CD4-positive, alpha-beta T cell (primary cell): ENCODE results near the gene WDR76. TPM values are rescaled to one million over a fixed set of nuclear protein-coding genes. Genes with fewer than 3 reads are reported as not detected.

Source experiments
- ATAC-seq: fragments of 200-7000 bp; cut with Tn5 transposase; one replicate; pipeline ENCODE4 v1.10.0; 2022; ENCODE audit warnings: mild to moderate bottlenecking; ENCODE audit not compliant: poor library complexity
- CTCF ChIA-PET: fragments of 350-600 bp; sonication (Branson Sonifier 250); formaldehyde crosslinking; loops from one replicate; lab custom pipeline; 2021; ENCODE audit warnings: antibody characterized with exemption, inconsistent platforms; lab: Charles Lee
- POLR2A ChIA-PET: fragments of 350-600 bp; sonication (Branson Sonifier 250); formaldehyde crosslinking; loops from one replicate; lab custom pipeline; 2021; ENCODE audit warnings: antibody characterized with exemption, inconsistent platforms; lab: Charles Lee
- DNase-seq, 14 experiments: peaks; one replicate each; pipeline ENCODE4 v3.0.0-alpha.2; 2013 to 2020; ENCODE audit warnings: mixed read lengths in 2 of 14
- H3K27ac ChIP-seq, 2 donors: one replicate each; pipeline versions ENCODE4 v1.5.1 to v1.7.0; 2013; ENCODE audit warnings: low read length in 2 of 2, low read depth in 1 of 2, mild to moderate bottlenecking in 1 of 2
- H3K27me3 ChIP-seq, 2 experiments: 1 replicate in 1 of 2; 2 replicates in 1 of 2; pipeline versions ENCODE4 v1.6.1 to v1.7.0; 2013; ENCODE audit warnings: low read length in 2 of 2, control low read depth in 1 of 2, mild to moderate bottlenecking in 1 of 2, moderate library complexity in 1 of 2; ENCODE audit not compliant: insufficient read depth in 2 of 2, control insufficient read depth in 1 of 2
- H3K36me3 ChIP-seq: one replicate; pipeline ENCODE4 v1.6.1; 2013; ENCODE audit warnings: low read length, control low read depth; ENCODE audit not compliant: insufficient read depth
- H3K4me1 ChIP-seq: one replicate; pipeline ENCODE4 v1.6.1; 2013; ENCODE audit warnings: low read length, control low read depth; ENCODE audit not compliant: insufficient read depth
- H3K4me3 ChIP-seq: one replicate; pipeline ENCODE4 v1.5.1; 2013; ENCODE audit warnings: mild to moderate bottlenecking, low read length, moderate library complexity
- H3K9me3 ChIP-seq, 2 experiments: 1 replicate in 1 of 2; 2 replicates in 1 of 2; pipeline versions ENCODE4 v1.6.1 to v1.7.0; 2013; ENCODE audit warnings: low read length in 2 of 2, mild to moderate bottlenecking in 2 of 2, control low read depth in 1 of 2, moderate library complexity in 1 of 2; ENCODE audit not compliant: control insufficient read depth in 1 of 2, insufficient read depth in 1 of 2
- H3K27ac Mint-ChIP-seq: one replicate; pipeline ENCODE4 v1.8.0; 2020; ENCODE audit warnings: mixed read lengths
- H3K27me3 Mint-ChIP-seq: one replicate; pipeline ENCODE4 v1.8.0; 2021; ENCODE audit warnings: mixed read lengths
- H3K36me3 Mint-ChIP-seq: one replicate; pipeline ENCODE4 v1.8.0; 2021; ENCODE audit warnings: low read depth, mixed read lengths
- H3K4me1 Mint-ChIP-seq: one replicate; pipeline ENCODE4 v1.8.0; 2021; ENCODE audit warnings: low read depth, mixed read lengths
- H3K4me3 Mint-ChIP-seq: one replicate; pipeline ENCODE4 v1.8.0; 2020; ENCODE audit warnings: mild to moderate bottlenecking, mixed read lengths
- H3K9me3 Mint-ChIP-seq: one replicate; pipeline ENCODE4 v1.8.0; 2020; ENCODE audit warnings: mixed read lengths
- CTCF ChIP-seq: fragments of 200-600 bp; IDR thresholded peaks from one replicate; pipeline ENCODE4 v1.8.0; 2022; ENCODE audit warnings: antibody characterized with exemption, mild to moderate bottlenecking
- intact Hi-C, 2 experiments: fragments of 100-400 bp; cut with DNase I in 1 of 2; cut with micrococcal nuclease in 1 of 2; formaldehyde crosslinking; loops; one replicate each; pipeline versions ENCODE4 v1.15.1 to v1.9.0; 2023 to 2025; cut with DNase I, micrococcal nuclease
- microRNA-seq: library from miRNA; unstranded; fragments of <30 nt; microRNA quantifications from one replicate; pipeline ENCODE4 v1.2.0, GENCODE V29; 2021; ENCODE audit warnings: borderline microRNAs expressed, borderline replicate concordance
- total RNA-seq, 174 experiments: library from RNA in 2 of 174; stranded (reverse) in 2 of 174; gene quantifications; one replicate each; pipeline ENCODE4 v1.2.3 and lab custom pipeline; 2021 to 2026

Gene WDR76
- total RNA-seq, 2 experiments from 2014 or later = 7.0 to 8.6 TPM

DNA sequence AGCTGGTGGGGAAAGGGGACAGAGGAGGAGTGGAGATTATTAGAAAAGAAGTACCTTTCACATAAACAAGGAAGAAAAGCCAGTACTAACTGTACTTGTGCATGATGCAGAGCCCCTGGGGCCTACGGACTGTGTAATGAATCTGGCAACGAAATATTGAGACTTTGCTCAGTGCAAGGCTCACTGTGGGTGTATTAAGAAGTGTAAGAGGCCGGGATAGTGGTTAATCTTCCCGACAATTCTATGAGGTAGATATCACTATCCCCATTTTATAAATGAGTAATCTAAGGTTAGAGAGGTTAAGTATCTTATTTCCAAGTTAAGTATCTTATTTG is 89.5 kb downstream of the WDR76 start:
- H3K4me1 ChIP-seq = no peaks in the 10 kb centered on the region
- no peaks in the 10 kb centered on the region for H3K27me3 ChIP-seq
- DNase-seq (no peak), ATAC-seq (no peak)
- no peaks in the 10 kb centered on the region for H3K4me1 Mint-ChIP-seq
- H3K4me3 Mint-ChIP-seq = no peak overlapping the region
- no peak overlapping the region for H3K27ac Mint-ChIP-seq
- H3K36me3 Mint-ChIP-seq = no peaks in the 10 kb centered on the region
- no peaks in the 10 kb centered on the region for H3K9me3 Mint-ChIP-seq
- ChIA-PET CTCF (no interaction called here), POLR2A (no interaction called here)
- no peak overlapping the region for H3K27ac ChIP-seq
- TF ChIP-seq CTCF = no peak
- no peak overlapping the region for H3K4me3 ChIP-seq
- no peaks in the 10 kb centered on the region for H3K9me3 ChIP-seq
- no peaks in the 10 kb centered on the region for H3K27me3 Mint-ChIP-seq
- intact Hi-C loops = no loop called here
- H3K36me3 ChIP-seq = no peaks in the 10 kb centered on the region

Small RNA genes lying within 50 kb of the gene (microRNA-seq; reads per million reads assigned to microRNA genes)
- gene MIR1282 = not detected

Other genes with a start within 250 kb of the WDR76 start
- gene PPIP5K1, start 236.8 kb upstream of the WDR76 start, total RNA-seq = 10 to 100 TPM; 16.9 to 23.8 TPM
- gene CKMT1B, start 233.0 kb upstream of the WDR76 start, total RNA-seq = not detected
- gene STRC, start 208.2 kb upstream of the WDR76 start, total RNA-seq = 1 to 10 TPM; 1.7 to 2.1 TPM
- gene CATSPER2, start 178.2 kb upstream of the WDR76 start, total RNA-seq = 1 to 10 TPM; 3.0 to 4.1 TPM
- not detected for gene CKMT1A, start 133.1 kb upstream of the WDR76 start, total RNA-seq
- gene PDIA3, start 80.6 kb upstream of the WDR76 start, total RNA-seq = 100 to 1,000 TPM; 179 to 200 TPM
- 1 to 10 TPM; 1.1 to 2.3 TPM for gene ELL3, start 50.0 kb upstream of the WDR76 start, total RNA-seq
- 100 to 1,000 TPM; 319 to 323 TPM for gene SERF2, start 34.7 kb upstream of the WDR76 start, total RNA-seq
- under 1 TPM in 1 of 2 experiments, not detected in 1; 0.36 TPM for gene SERINC4, start 26.8 kb upstream of the WDR76 start, total RNA-seq
- 10 to 100 TPM; 17.6 to 18.5 TPM for gene HYPK, start 26.4 kb upstream of the WDR76 start, total RNA-seq
- gene MFAP1, start 2.3 kb upstream of the WDR76 start, total RNA-seq = 10 to 100 TPM in 1 of 2 experiments, 1 to 10 TPM in 1; 9.4 to 10.6 TPM